Measurements from ENCODE around the gene ATXN2. TPM values are rescaled to one million over a fixed set of nuclear protein-coding genes. Genes with fewer than 3 reads are reported as not detected.
A peak's percentile ranks its signal among the peaks of the same experiment; 100 is the strongest.
"Not testable (repeated sequence)": the region's sequence is repeated elsewhere in the genome, so short reads cannot be mapped to it uniquely, and the experiment has no call there.

Gene ATXN2
- total RNA-seq, 2 donors from 2014 or later, result 81.0 to 109 TPM

- no peaks in the 10 kb centered on the region for H3K9me3 ChIP-seq
- no peak for ATAC-seq (ENCODE audit: insufficient number of reproducible peaks, low FRiP score, low read depth)
- H3K36me3 ChIP-seq, result no peaks in the 10 kb centered on the region
- peak overlapping the region; percentile 59 to 67 for H3K27ac ChIP-seq
- TF ChIP-seq, protein P1, sequence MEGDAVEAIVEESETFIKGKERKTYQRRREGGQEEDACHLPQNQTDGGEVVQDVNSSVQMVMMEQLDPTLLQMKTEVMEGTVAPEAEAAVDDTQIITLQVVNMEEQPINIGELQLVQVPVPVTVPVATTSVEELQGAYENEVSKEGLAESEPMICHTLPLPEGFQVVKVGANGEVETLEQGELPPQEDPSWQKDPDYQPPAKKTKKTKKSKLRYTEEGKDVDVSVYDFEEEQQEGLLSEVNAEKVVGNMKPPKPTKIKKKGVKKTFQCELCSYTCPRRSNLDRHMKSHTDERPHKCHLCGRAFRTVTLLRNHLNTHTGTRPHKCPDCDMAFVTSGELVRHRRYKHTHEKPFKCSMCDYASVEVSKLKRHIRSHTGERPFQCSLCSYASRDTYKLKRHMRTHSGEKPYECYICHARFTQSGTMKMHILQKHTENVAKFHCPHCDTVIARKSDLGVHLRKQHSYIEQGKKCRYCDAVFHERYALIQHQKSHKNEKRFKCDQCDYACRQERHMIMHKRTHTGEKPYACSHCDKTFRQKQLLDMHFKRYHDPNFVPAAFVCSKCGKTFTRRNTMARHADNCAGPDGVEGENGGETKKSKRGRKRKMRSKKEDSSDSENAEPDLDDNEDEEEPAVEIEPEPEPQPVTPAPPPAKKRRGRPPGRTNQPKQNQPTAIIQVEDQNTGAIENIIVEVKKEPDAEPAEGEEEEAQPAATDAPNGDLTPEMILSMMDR (IDR thresholded peaks at IDR 0.05), result no peak
- no peaks in the 10 kb centered on the region for H3K27me3 ChIP-seq (replicated peaks; ENCODE audit: insufficient read depth)
- no peak overlapping the region for H3K4me3 ChIP-seq
- no peak for DNase-seq (ENCODE audit: low spot score)
- peaks cover 0 to 34% of the 10 kb centered on the region in 2 donors for H3K4me1 ChIP-seq (ENCODE audit: control insufficient read depth in 1 of 2, low read depth in 2 of 2)
Measured at GRCh38 chr12:111467092-111467856, 131.8 kb downstream of the ATXN2 start.

GRCh38 chr12:111462210-111462769 lies 136.8 kb downstream of the ATXN2 start:
- peaks cover 11% of the 10 kb centered on the region for H3K36me3 ChIP-seq
- H3K9me3 ChIP-seq, result no peaks in the 10 kb centered on the region
- ATAC-seq (ENCODE audit: insufficient number of reproducible peaks, low FRiP score, low read depth) (no peak), DNase-seq (ENCODE audit: low spot score) (no peak)
- peaks cover 0 to 5% of the 10 kb centered on the region in 2 donors for H3K4me1 ChIP-seq (ENCODE audit: control insufficient read depth in 1 of 2, low read depth in 2 of 2)
- H3K4me3 ChIP-seq, result no peak overlapping the region
- H3K27ac ChIP-seq, result no peak overlapping the region
- TF ChIP-seq, protein P1 (IDR thresholded peaks at IDR 0.05), result no peak
- H3K27me3 ChIP-seq (replicated peaks; ENCODE audit: insufficient read depth), result no peaks in the 10 kb centered on the region

GRCh38 chr12:111460111-111460510 lies 139.0 kb downstream of the ATXN2 start:
- not testable (repeated sequence) for H3K9me3 ChIP-seq; H3K27me3 ChIP-seq (replicated peaks; ENCODE audit: insufficient read depth); ATAC-seq (ENCODE audit: insufficient number of reproducible peaks, low FRiP score, low read depth)

DNA sequence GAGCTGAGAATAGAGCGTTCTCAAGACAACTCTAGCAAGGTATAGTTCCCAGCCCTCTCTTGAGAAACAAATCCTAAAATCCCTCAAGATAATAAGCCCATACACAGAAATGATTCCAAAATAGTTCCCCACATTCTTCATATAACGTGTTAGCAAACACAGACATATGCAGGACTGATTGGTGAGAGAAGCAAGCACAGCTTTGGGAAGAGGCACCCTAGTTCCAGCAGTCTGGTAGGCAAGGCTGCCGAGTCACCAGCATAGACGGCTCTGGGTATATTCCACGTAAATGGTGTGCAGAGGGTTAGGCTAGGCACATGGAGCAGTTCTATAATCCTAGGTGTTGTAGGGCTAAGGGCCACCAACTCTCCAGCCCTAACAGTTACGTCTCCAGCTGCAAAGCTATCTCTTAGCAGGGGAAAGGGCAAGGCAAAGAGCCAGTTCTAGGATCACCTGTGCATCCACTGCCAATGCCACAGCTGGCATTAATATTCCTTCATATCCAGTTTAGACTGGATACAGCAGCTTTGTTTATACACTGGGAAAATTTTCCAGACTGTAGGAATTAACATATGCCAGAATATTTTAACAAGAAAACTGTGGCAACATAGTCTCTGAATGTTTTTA lies 140.5 kb downstream of the ATXN2 start:
- Histone ChIP-seq H3K4me3 (no peak overlapping the region), H3K27me3 (replicated peaks; ENCODE audit: insufficient read depth) (no peaks in the 10 kb centered on the region), H3K4me1 (ENCODE audit: control insufficient read depth in 1 of 2, low read depth in 2 of 2) (peaks cover 0 to 5% of the 10 kb centered on the region in 2 donors), H3K36me3 (peaks cover 42% of the 10 kb centered on the region), H3K9me3 (no peaks in the 10 kb centered on the region), H3K27ac (no peak overlapping the region)
- no peak for ATAC-seq (ENCODE audit: insufficient number of reproducible peaks, low FRiP score, low read depth)
- TF ChIP-seq, protein P1 (IDR thresholded peaks at IDR 0.05), result no peak
- no peak for DNase-seq (ENCODE audit: low spot score)

More at GRCh38 chr12:111460111-111460510, 139.0 kb downstream of the ATXN2 start:
- H3K27ac ChIP-seq; H3K4me3 ChIP-seq; DNase-seq (ENCODE audit: low spot score); H3K4me1 ChIP-seq (ENCODE audit: control insufficient read depth in 1 of 2, low read depth in 2 of 2): not testable (repeated sequence)
- peaks cover 27% of the 10 kb centered on the region for H3K36me3 ChIP-seq

DNA sequence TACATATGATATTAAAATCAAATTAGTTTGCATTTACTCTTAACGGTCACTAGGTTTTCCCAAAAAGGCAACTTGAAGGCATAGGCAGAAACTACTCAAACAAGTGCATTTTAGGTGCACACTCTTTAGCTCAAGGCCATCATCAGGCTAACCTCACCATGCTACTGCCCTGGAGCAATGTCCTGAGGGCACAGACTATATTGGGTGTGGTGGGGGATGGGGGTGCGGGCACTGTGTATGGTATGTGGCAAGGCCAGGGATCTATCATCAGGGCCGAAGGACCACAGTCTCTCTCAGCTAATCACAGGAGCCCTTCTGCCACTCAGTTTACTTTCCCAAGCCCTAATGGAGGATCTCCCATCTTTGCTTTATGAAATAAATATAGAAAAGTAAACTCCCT lies 141.5 kb downstream of the ATXN2 start:
- TF ChIP-seq, protein P1 (IDR thresholded peaks at IDR 0.05), result no peak
- no peaks in the 10 kb centered on the region for H3K9me3 ChIP-seq
- H3K4me1 ChIP-seq (ENCODE audit: control insufficient read depth in 1 of 2, low read depth in 2 of 2), result peaks cover 0 to 5% of the 10 kb centered on the region in 2 donors
- no peaks in the 10 kb centered on the region for H3K27me3 ChIP-seq (replicated peaks; ENCODE audit: insufficient read depth)
- peaks cover 49% of the 10 kb centered on the region for H3K36me3 ChIP-seq
- H3K27ac ChIP-seq, result no peak overlapping the region
- H3K4me3 ChIP-seq, result no peak overlapping the region
- DNase-seq (ENCODE audit: low spot score) (no peak), ATAC-seq (ENCODE audit: insufficient number of reproducible peaks, low FRiP score, low read depth) (no peak)

Measured in thoracic aorta (tissue), 2 donors.